Measurements from ENCODE around the gene PATL2. TPM values are rescaled to one million over a fixed set of nuclear protein-coding genes. Genes with fewer than 3 reads are reported as not detected.
"Not testable (repeated sequence)": the region's sequence is repeated elsewhere in the genome, so short reads cannot be mapped to it uniquely, and the experiment has no call there.

PATL2 gene
- total and polyA plus RNA-seq, 3 donors from 2014 or later = 0.62 to 0.87 (median 0.76) TPM

- Histone ChIP-seq H3K27me3 (no peaks in the 10 kb centered on the region), H3K9me3 (no peaks in the 10 kb centered on the region), H3K4me1 (no peaks in the 10 kb centered on the region), H3K4me3 (no peak overlapping the region), H3K36me3 (ENCODE audit: low read depth, missing control alignments) (no peaks in the 10 kb centered on the region), H3K27ac (no peak overlapping the region)
- 80 to 95% methylated on average over 2 of the region's 2 CpGs for WGBS, 2 donors
- no peak for DNase-seq
- TF ChIP-seq, protein P1, sequence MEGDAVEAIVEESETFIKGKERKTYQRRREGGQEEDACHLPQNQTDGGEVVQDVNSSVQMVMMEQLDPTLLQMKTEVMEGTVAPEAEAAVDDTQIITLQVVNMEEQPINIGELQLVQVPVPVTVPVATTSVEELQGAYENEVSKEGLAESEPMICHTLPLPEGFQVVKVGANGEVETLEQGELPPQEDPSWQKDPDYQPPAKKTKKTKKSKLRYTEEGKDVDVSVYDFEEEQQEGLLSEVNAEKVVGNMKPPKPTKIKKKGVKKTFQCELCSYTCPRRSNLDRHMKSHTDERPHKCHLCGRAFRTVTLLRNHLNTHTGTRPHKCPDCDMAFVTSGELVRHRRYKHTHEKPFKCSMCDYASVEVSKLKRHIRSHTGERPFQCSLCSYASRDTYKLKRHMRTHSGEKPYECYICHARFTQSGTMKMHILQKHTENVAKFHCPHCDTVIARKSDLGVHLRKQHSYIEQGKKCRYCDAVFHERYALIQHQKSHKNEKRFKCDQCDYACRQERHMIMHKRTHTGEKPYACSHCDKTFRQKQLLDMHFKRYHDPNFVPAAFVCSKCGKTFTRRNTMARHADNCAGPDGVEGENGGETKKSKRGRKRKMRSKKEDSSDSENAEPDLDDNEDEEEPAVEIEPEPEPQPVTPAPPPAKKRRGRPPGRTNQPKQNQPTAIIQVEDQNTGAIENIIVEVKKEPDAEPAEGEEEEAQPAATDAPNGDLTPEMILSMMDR (IDR thresholded peaks at IDR 0.05) = no peak
- TF ChIP-seq POLR2A (IDR thresholded peaks at IDR 0.05) = no peak
- intact Hi-C loops (cut with DNase I; ENCODE audit: low total_unique reads) = no loop called here
Measured at GRCh38 chr15:44646460-44646859, 64.7 kb downstream of the PATL2 start.

- Histone ChIP-seq H3K4me1 (no peaks in the 10 kb centered on the region), H3K9me3 (no peaks in the 10 kb centered on the region), H3K4me3 (no peak overlapping the region), H3K27ac (no peak overlapping the region), H3K36me3 (ENCODE audit: low read depth, missing control alignments) (no peaks in the 10 kb centered on the region), H3K27me3 (no peaks in the 10 kb centered on the region)
- DNase-seq = no peak
- intact Hi-C loops (cut with DNase I; ENCODE audit: low total_unique reads) = no loop called here
- TF ChIP-seq, protein P1 (IDR thresholded peaks at IDR 0.05) = no peak
- TF ChIP-seq POLR2A (IDR thresholded peaks at IDR 0.05) = no peak
- WGBS, 2 donors = 86 to 88% methylated on average over 4 of the region's 4 CpGs
Measured at GRCh38 chr15:44641651-44642050, 69.5 kb downstream of the PATL2 start.

- 87 to 89% methylated on average over 1 of the region's 1 CpG for WGBS, 2 donors
- no peak for TF ChIP-seq POLR2A (IDR thresholded peaks at IDR 0.05)
- TF ChIP-seq, protein P1 (IDR thresholded peaks at IDR 0.05) = no peak
Measured at GRCh38 chr15:44636976-44637375, 74.1 kb downstream of the PATL2 start.

DNA sequence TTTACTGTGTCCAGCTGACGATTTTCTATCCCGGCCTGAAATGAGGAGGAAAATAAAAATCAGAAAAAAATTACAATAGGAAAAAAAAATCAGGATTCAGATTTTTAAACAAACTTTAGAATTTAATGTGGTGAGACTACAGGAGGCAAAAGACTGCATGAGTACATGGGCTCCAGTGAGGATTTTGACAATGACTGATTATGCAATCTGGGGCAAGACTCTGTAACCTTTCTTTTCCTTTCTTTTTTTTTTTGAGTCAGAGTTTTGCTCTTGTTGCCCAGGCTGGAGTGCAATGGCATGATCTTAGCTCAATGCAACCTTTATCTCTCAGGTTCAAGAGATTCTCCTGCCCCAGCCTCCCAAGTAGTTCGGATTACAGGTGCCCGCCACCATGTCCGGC, 77.5 kb downstream of the PATL2 start:
- intact Hi-C loops (cut with DNase I; ENCODE audit: low total_unique reads) = no loop called here
- TF ChIP-seq, protein P1 (IDR thresholded peaks at IDR 0.05) = no peak
- no peaks in the 10 kb centered on the region for H3K4me1 ChIP-seq
- no peaks in the 10 kb centered on the region for H3K27me3 ChIP-seq
- H3K4me3 ChIP-seq = no peak overlapping the region
- H3K36me3 ChIP-seq (ENCODE audit: low read depth, missing control alignments) = no peaks in the 10 kb centered on the region
- no peak for DNase-seq
- 97 to 99% methylated on average over 5 of the region's 5 CpGs for WGBS, 2 donors
- H3K27ac ChIP-seq = no peak overlapping the region
- no peaks in the 10 kb centered on the region for H3K9me3 ChIP-seq

More at GRCh38 chr15:44636976-44637375, 74.1 kb downstream of the PATL2 start:
- DNase-seq = no peak
- no peaks in the 10 kb centered on the region for H3K36me3 ChIP-seq (ENCODE audit: low read depth, missing control alignments)
- no peak overlapping the region for H3K27ac ChIP-seq
- H3K27me3 ChIP-seq = no peaks in the 10 kb centered on the region
- no peaks in the 10 kb centered on the region for H3K4me1 ChIP-seq
- intact Hi-C loops (cut with DNase I; ENCODE audit: low total_unique reads) = no loop called here
- H3K4me3 ChIP-seq = no peak overlapping the region
- H3K9me3 ChIP-seq = no peaks in the 10 kb centered on the region

GRCh38 chr15:44625286-44625685, 85.8 kb downstream of the PATL2 start:
- H3K4me1 ChIP-seq; intact Hi-C loops (cut with DNase I; ENCODE audit: low total_unique reads); H3K9me3 ChIP-seq; H3K4me3 ChIP-seq; H3K27ac ChIP-seq; DNase-seq; H3K27me3 ChIP-seq; H3K36me3 ChIP-seq (ENCODE audit: low read depth, missing control alignments): not testable (repeated sequence)
- WGBS, 2 donors = 89 to 96% methylated on average over 2 of the region's 2 CpGs

Data from testis (tissue), 3 donors.